ENCODE data around the gene BTBD9.

GRCh38 chr6:38432479-38432878 is 207.2 kb downstream of the BTBD9 start:
- TF ChIP-seq ZNF274 (IDR thresholded peaks at IDR 0.05; ENCODE audit: low read depth, low read length) (no peak), YY1 (IDR thresholded peaks at IDR 0.05; ENCODE audit: insufficient read depth, insufficient read length) (no peak)

Measured in NT2/D1 (cell line).